Retinal pigment epithelial cell (primary cell): Measurements from ENCODE around the gene TSPAN18.

ENCODE experiments used
- DNase-seq: peaks from one replicate; pipeline ENCODE4 v3.0.0-alpha.2; 2010; ENCODE audit warnings: low read depth
- H3K4me3 ChIP-seq: 2 replicates; pipeline ENCODE4 v1.5.1; 2011; ENCODE audit warnings: mild to moderate bottlenecking, low read length, control low read depth, moderate library complexity
- CTCF ChIP-seq: conservative IDR thresholded peaks from 2 replicates; pipeline ENCODE4 v1.5.1; 2011; ENCODE audit warnings: low read depth, low read length, control low read depth, inconsistent platforms

TSPAN18 gene

GRCh38 chr11:44875037-44875436 is 148.3 kb downstream of the TSPAN18 start:
- no peak for TF ChIP-seq CTCF
- peak; percentile 30 for DNase-seq
- H3K4me3 ChIP-seq = no peak overlapping the region

DNA sequence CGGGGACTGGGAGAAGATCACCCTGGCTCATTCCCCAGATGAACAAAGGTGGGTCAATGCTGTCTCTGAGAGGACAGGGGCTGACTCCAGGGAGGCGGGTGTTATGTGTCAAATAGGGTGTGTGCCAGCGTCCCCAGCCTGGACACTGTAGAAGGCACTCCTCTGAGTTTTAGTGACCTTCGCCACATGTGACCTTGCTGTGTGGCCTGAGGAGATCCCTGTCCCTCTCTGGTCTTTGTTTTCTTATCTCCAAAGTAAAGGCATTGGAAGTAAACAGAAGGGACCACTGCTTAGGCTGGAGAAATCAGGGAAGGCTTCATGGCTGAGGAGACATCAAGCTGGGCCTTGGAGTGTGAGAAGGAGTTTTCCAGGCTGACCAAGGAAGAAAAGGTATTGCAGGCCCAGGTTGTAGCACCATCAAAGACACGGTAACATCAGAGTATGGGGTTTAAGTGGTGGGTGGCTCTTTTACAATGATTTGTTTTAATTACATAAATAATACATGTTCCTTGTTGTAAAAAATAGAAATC is 149.5 kb downstream of the TSPAN18 start:
- DNase-seq = no peak
- H3K4me3 ChIP-seq = no peak overlapping the region
- TF ChIP-seq CTCF = no peak

DNA sequence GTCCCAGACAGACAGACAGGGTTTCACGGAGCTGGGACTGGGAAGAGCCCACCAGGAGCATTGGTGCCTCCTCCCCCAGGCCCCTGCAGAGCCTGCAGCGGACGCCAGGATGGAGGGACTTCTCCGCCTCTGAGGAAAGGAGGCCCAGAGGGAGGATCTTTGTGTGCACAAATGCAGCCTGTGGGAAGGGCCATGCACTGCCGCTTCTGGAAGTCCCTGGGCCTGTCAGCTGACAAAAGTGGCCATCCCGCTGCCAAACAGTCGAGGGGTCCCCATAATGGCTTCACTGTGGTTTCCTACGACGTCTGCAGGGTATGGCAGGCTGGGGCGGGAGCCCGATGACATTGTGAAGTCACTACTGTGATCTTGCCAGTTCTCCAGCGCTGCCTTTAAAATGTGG is 150.1 kb downstream of the TSPAN18 start:
- TF ChIP-seq CTCF = no peak
- no peak overlapping the region for H3K4me3 ChIP-seq
- DNase-seq = no peak

DNA sequence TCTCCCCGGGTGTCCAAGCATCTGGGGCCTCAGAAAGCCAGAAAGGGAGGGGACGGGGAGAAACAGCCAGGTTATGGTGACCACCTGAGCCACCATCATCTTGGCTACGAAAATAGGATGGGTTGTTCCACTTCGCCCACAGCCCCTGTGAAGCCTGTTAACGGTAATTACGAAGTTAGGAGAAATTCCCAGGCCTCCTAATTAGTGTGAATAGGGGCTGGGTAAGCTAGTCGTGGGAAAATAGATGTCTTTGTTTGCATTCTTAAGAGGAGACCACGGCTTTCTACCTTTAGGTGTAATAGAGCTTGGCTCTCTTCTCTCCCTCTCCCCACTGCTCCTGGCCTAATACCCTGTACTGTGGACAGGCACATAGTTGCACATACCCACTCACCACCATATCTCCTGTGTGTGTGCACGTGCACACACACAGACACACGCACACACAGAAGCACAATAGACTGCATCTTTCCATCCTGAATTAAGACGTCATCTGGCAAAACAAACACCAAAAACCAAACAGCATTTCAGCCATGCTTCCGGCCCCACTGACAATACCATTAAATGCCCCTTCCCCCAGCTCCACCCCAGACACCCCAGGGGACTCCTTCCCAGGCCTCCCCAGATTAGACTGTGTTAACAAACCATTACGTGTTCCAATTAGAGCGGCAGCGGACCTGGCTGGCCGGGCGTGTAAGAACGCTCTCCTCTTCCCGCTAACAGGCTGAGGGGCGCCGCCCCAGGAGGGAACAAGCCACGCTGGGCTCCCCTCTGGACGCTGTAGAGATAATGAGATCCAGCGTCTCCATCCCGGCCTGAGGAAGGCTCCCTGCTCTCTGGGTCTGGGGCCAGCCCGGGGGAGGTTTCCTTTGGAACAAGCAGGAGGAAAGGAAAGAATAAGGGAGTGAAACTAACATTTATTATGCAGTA is 151.1 kb downstream of the TSPAN18 start:
- no peak overlapping the region for H3K4me3 ChIP-seq
- DNase-seq = no peak
- no peak for TF ChIP-seq CTCF

DNA sequence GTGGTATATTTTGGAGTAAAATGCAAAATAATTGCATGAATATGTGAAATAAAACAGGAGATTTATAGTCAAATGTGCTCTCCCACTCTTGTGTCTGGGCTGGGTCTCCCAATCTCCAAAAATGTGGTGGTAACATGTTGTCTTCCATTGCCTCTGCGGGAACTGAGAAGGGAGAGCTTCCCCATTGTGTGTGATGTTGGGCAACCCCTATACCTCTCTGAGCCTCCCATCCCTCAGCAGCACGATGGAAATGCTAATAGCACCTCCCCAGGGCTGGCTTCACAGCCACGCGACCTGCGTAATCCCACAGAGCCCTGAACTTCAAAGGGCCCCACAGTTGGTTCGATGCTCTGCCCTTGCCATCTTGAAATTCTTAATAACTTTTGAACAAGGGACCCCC is 151.9 kb downstream of the TSPAN18 start:
- no peak for TF ChIP-seq CTCF
- H3K4me3 ChIP-seq = no peak overlapping the region
- DNase-seq = no peak

DNA sequence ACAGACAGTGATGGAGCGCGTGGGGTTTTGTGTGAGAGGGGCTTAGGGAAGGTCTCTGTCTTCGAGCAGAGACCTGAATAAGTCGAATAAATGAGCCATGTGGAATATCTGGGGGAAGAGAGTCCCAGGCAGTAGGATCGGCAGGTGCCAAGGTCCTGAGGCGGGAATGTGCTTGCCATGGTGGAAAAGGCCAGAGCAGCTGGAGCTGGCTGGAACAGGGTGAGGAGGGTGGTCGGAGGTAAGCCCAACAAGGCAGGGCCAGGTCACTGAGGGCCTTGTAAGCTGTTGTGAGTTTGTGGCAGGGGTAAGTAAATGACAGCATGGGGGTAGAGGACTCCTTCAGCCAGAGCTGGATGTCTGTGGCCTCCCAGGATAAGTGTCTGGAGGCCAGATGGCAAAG is 152.7 kb downstream of the TSPAN18 start:
- H3K4me3 ChIP-seq = no peak overlapping the region
- TF ChIP-seq CTCF = no peak
- DNase-seq = no peak

GRCh38 chr11:44880511-44880910 is 153.7 kb downstream of the TSPAN18 start:
- no peak overlapping the region for H3K4me3 ChIP-seq
- TF ChIP-seq CTCF = no peak
- no peak for DNase-seq
